ENCODE measurements around the gene MON1A.

Gene MON1A

GRCh38 chr3:49880581-49881315 lies 48.9 kb downstream of the MON1A start:
- no peak for TF ChIP-seq CTCF (conservative IDR thresholded peaks at IDR 0.05; ENCODE audit: low read depth)
- CTCF ChIA-PET, result interaction anchor here (1.1 kb wide), 1 partner anchor 42 kb away, joined by 3 read pairs; no protein-coding TSS in a partner anchor

DNA sequence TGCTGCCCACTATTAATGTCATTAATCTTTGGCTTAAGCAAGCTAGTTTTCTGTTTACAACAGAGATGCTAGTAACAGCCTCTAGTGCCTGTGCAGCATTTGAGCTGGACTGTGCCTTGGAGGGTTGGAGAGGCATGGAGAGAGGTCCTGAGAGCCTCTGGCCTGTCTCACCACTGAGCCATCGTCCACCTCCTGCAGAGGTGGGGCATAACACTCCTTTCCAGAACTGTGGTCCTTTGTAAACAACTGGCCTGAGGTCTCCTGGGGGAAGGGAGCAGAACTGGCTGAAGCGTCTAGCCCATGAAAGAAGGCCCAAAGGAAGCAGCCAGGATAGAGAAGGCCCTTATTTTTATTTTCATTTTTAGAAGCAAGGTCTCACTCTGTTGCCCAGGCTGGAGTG lies 49.9 kb downstream of the MON1A start:
- ChIA-PET POLR2A (ENCODE audit: low non-redundant PET) (no interaction called here), CTCF (interaction anchor here (0.6 kb wide), 1 partner anchor 21 kb away, joined by 3 read pairs; no protein-coding TSS in a partner anchor)
- H3K27ac ChIP-seq, result no peak overlapping the region
- DNase-seq (ENCODE audit: low spot score), result no peak
- TF ChIP-seq CTCF (conservative IDR thresholded peaks at IDR 0.05; ENCODE audit: low read depth), result no peak

More at GRCh38 chr3:49880581-49881315, 48.9 kb downstream of the MON1A start:
- DNase-seq (ENCODE audit: low spot score), result no peak
- H3K27ac ChIP-seq, result no peak overlapping the region
- POLR2A ChIA-PET (ENCODE audit: low non-redundant PET), result interaction anchor here (0.6 kb wide), 1 partner anchor 107 kb away, joined by 7 read pairs; no protein-coding TSS in a partner anchor

DNA sequence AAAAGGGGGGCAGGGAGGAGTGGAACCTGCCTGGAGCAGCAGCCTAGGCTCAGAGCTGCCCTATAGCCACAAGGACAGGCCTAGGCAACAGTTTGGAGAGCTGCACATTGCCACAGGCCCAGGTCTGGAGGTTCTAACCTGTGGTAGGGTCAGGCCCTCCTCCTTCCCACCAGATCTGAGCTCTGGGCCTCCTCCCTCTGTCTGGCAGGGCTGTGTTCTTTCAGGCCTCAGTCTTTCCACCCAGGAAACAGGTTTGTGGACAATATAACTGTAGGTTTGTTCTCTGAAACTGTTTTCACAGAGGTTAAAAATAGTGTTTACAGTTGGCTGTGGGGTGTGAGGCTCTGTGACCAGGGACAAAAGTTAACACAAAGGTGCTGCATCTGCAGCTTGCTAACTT lies 50.9 kb downstream of the MON1A start:
- POLR2A ChIA-PET (ENCODE audit: low non-redundant PET), result no interaction called here
- DNase-seq (ENCODE audit: low spot score), result no peak
- H3K27ac ChIP-seq, result no peak overlapping the region
- TF ChIP-seq CTCF (conservative IDR thresholded peaks at IDR 0.05; ENCODE audit: low read depth), result no peak
- CTCF ChIA-PET, result no interaction called here

- POLR2A ChIA-PET (ENCODE audit: low non-redundant PET), result no interaction called here
- CTCF ChIA-PET, result no interaction called here
Measured at GRCh38 chr3:49877716-49878115, 51.9 kb downstream of the MON1A start.

DNA sequence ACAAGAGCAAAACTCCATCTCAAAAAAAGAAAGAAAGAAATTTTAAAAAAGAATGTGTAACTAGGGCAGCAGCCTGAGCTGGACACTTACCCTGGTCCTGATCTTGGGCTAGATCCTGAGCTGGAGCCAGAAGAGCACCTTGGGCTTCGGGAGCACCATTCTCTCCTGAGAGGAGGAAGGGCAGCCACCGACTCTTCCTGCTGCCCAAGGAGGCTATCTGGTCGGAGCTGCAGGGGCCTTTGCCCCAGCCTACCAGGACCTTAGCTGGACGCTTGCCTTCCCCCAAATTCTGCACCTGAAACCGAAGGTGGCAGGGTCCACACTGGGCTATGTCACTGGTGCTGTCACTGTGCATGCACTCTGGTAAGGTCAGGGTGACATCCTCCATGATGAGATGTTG lies 53.0 kb downstream of the MON1A start:
- ChIA-PET POLR2A (ENCODE audit: low non-redundant PET) (no interaction called here), CTCF (no interaction called here)
- DNase-seq (ENCODE audit: low spot score), result no peak
- TF ChIP-seq CTCF (conservative IDR thresholded peaks at IDR 0.05; ENCODE audit: low read depth), result no peak
- H3K27ac ChIP-seq, result no peak overlapping the region

More at GRCh38 chr3:49877716-49878115, 51.9 kb downstream of the MON1A start:
- no peak overlapping the region; the same call in 1 of the 2 replicates for H3K27ac ChIP-seq
- DNase-seq (ENCODE audit: low spot score), result no peak
- no peak for TF ChIP-seq CTCF (conservative IDR thresholded peaks at IDR 0.05; ENCODE audit: low read depth)

- DNase-seq (ENCODE audit: low spot score), result no peak
- POLR2A ChIA-PET (ENCODE audit: low non-redundant PET), result no interaction called here
- TF ChIP-seq CTCF (conservative IDR thresholded peaks at IDR 0.05; ENCODE audit: low read depth), result no peak
- CTCF ChIA-PET, result no interaction called here
- H3K27ac ChIP-seq, result no peak overlapping the region
Measured at GRCh38 chr3:49873623-49874022, 56.0 kb downstream of the MON1A start.

Measured in RWPE1 (cell line).